MG63 (cell line): ENCODE data around the gene ZDHHC3. TPM values are rescaled to one million over a fixed set of nuclear protein-coding genes. Genes with fewer than 3 reads are reported as not detected.

ENCODE experiments used
- DNase-seq: peaks from one replicate; pipeline ENCODE4 v3.0.0-alpha.2; 2020
- H3K27me3 ChIP-seq: fragments of 250-450 bp; sonication (Bioruptor Pico); 2 replicates; pipeline ENCODE4 v1.5.1; 2020; ENCODE audit warnings: mild to moderate bottlenecking, moderate library complexity
- H3K36me3 ChIP-seq: fragments of 250-450 bp; sonication (Bioruptor Pico); 2 replicates; pipeline ENCODE4 v1.5.1; 2020; ENCODE audit warnings: mild to moderate bottlenecking, moderate library complexity
- H3K4me3 ChIP-seq: fragments of 250-450 bp; sonication (Bioruptor Pico); 2 replicates; pipeline ENCODE4 v1.5.1; 2020; ENCODE audit warnings: mild to moderate bottlenecking, moderate library complexity
- H3K9me3 ChIP-seq: fragments of 250-450 bp; sonication (Bioruptor Pico); 2 replicates; pipeline ENCODE4 v1.5.1; 2020; ENCODE audit warnings: mild to moderate bottlenecking, moderate library complexity
- total RNA-seq: library from RNA; depleted of rRNA; stranded (reverse); fragments of >200 nt; shearing (Covaris generic); gene quantifications from 2 replicates; pipeline ENCODE4 v1.2.3, GENCODE V29; 2014; ENCODE audit warnings: low replicate concordance

ZDHHC3 gene
- total RNA-seq, 1 experiment from 2014 or later = 28.5 TPM

DNA sequence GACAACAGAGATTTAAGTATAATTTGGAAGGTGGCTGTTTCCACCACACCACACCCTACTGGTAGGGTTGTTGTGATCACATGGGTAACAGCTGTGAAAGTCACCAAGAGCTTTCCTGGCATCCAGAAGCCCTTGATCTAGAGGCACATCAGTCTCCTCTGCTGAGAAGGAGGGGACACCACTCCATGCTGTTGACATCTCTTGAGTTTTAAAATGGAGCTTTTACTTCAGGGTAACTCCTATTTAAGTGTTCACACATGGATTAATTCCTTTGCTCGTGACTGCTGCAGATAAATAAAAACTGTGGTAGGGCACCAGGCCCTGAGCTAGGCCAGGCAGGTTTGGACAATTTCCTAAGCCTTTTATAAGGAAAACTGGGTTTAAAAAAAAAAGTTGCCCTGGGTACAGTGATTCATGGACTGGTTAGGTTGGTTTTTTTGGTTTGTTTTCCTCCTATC is 7.5 kb upstream of the ZDHHC3 start:
- H3K36me3 ChIP-seq = no peaks in the 10 kb centered on the region
- H3K27me3 ChIP-seq = no peaks in the 10 kb centered on the region
- DNase-seq = no peak
- no peaks in the 10 kb centered on the region for H3K9me3 ChIP-seq
- H3K4me3 ChIP-seq = no peak overlapping the region

DNA sequence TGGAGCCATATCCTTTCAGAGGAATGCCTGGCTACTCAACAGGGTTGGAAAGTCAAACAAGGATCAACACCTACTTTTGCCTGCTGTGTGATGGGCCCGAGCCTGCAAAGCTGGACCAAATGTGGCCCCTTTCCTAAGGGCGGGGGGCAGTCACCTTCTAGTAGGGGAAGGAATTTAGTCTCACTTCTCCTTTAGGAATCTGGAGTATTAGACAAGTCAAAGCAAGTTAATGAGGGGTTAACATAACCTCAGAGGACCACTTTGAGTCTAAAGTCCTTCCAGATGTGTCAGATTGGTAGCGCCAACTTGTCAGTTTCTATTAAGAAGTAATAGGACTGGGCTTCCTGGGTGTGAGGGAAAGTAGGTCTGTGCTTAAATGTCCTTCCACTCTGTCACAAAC is 6.8 kb upstream of the ZDHHC3 start:
- Histone ChIP-seq H3K9me3 (no peaks in the 10 kb centered on the region), H3K36me3 (no peaks in the 10 kb centered on the region), H3K27me3 (no peaks in the 10 kb centered on the region), H3K4me3 (no peak overlapping the region)
- DNase-seq = no peak

DNA sequence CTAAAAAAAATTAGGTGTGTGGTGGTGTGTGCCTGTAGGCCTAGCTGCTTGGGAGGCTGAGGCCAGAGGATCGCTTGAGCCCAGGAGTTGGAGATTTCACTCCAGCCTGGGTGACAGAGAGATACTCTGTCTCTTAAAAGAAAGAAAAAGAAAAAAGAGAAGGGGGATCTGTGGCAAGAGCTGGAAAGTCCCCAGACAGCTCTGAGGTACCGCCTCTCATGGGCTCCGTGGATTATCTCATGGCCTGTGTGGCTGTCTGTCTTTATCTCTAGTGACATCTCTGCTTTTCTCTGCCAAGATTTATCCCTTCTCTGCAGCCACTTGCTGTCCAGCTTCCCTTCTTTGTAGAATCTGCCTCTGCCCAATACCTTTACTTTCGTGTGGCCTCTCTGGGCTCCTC is 5.8 kb upstream of the ZDHHC3 start:
- H3K36me3 ChIP-seq = no peaks in the 10 kb centered on the region
- no peak overlapping the region for H3K4me3 ChIP-seq
- no peaks in the 10 kb centered on the region for H3K9me3 ChIP-seq
- no peaks in the 10 kb centered on the region for H3K27me3 ChIP-seq
- no peak for DNase-seq

DNA sequence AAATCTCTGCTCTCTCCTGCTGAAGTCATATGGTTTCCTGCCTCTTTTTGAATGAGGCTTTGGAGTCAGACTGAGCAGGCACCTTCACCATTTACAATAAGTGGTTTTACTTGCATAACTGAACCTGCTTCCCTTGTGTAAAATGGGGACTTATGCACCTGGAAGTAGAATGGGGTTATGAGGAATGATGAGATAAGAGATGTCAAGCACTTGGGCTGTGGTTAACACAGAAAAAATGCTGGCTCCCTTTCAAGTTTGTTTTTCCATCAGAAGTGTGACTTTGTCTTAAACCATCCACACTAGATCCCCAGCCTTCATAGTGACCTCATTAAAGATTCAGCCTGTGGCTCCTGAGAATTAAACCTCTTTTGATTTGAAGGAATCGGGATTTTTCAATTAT is 5.2 kb upstream of the ZDHHC3 start:
- no peaks in the 10 kb centered on the region for H3K9me3 ChIP-seq

DNA sequence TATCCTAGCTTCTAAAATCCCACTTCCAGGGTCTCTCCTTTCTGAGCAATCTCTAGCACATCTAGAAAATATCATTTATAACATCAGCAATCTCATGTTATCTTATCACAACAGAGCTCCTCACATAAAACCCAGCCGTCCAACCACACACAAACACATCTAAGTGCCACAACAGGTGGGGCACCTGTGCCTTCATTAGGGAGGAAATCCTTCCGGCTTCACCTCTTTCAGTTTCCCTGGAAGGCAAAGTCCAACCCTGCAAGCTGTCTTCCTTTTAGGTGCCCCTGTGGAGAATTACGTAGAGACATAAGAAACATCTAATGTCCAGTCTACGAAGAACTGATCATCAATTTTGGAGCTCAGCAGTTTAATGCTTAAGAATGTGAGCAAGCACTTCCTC is 1.6 kb downstream of the ZDHHC3 start:
- Histone ChIP-seq H3K9me3 (no peaks in the 10 kb centered on the region), H3K4me3 (no peak overlapping the region), H3K36me3 (no peaks in the 10 kb centered on the region), H3K27me3 (no peaks in the 10 kb centered on the region)
- no peak for DNase-seq

More for the DNA sequence above, 5.2 kb upstream of the ZDHHC3 start:
- no peak overlapping the region for H3K4me3 ChIP-seq
- no peaks in the 10 kb centered on the region for H3K36me3 ChIP-seq
- no peak for DNase-seq
- no peaks in the 10 kb centered on the region for H3K27me3 ChIP-seq

DNA sequence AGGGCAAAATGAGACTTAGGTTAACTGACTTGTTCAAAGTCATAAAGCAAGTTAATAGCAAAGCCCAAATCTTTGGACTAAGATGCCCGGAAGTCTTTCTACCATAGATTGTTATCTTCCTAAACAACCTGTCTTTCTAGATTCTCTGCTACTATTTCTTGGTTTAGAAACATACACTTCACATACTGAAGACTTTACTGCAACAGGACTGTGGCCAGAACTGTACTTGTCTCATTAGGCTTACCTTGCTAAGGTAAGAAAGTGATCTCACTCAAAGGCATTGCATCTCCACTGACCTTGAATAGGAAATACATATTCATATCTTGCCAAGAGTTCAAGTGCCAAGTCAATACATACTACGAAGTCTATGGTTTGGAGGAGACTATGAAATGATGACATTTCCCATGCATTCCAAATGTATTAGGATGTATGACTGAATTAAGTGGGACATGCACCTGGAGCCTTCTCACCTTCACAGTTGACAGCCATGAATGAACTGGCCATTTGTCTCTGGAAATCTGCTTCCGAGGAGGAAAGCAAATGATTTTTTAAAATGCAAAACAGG is 5.0 kb downstream of the ZDHHC3 start:
- no peaks in the 10 kb centered on the region for H3K27me3 ChIP-seq
- no peaks in the 10 kb centered on the region for H3K36me3 ChIP-seq
- no peak for DNase-seq
- no peak overlapping the region for H3K4me3 ChIP-seq
- H3K9me3 ChIP-seq = no peaks in the 10 kb centered on the region

DNA sequence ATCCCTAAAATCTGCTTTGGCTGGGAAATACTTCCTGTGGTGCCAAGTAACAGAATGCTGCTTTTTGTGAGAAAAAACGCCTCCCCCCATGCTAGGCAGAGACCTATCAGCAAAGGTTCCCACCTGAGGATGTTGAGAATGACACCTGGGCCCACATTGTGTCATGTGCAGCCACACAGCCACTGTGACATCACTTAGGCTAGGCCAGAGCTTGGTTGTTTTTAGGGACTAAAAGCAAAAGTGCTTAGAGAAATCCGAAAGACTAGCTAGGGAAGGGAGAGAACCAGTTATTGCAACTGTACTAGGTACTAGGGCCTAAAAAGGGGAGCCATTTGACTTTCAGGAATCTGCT is 6.2 kb downstream of the ZDHHC3 start:
- H3K27me3 ChIP-seq = no peaks in the 10 kb centered on the region
- no peaks in the 10 kb centered on the region for H3K36me3 ChIP-seq
- no peaks in the 10 kb centered on the region for H3K9me3 ChIP-seq
- no peak overlapping the region for H3K4me3 ChIP-seq
- DNase-seq = no peak

DNA sequence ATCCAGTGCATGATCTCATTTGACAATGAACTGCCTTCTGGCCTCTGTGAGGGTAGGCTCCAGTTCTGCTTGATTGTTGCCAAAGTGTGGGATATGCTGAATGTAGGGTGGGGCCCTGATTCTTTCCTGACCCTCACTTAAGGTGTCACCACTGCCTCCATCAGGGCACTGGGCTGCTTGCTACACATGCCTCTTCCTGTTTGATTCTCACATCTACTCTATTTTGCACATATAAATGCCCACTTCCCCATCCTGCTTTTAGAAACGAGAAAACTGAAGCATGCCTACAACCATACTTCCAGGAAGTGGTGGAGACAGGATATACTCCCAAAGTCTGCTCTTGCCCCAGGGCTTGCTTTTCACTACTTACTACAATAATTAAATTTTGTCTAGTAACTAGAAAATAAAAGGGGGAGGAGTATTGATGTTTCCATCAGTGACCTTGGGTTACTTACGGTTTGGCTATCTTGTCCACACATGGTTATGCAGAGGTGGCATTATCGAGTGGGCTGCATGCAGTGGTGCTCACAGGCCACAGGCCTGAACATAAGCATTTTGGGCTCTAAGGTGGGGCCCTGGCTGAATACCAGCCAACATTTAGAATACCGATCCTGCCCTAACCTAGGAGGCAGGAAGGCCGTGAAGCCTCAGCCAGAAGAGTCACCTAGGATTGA is 6.7 kb downstream of the ZDHHC3 start:
- H3K36me3 ChIP-seq = no peaks in the 10 kb centered on the region
- DNase-seq = no peak
- H3K9me3 ChIP-seq = no peaks in the 10 kb centered on the region
- H3K4me3 ChIP-seq = no peak overlapping the region
- H3K27me3 ChIP-seq = no peaks in the 10 kb centered on the region

DNA sequence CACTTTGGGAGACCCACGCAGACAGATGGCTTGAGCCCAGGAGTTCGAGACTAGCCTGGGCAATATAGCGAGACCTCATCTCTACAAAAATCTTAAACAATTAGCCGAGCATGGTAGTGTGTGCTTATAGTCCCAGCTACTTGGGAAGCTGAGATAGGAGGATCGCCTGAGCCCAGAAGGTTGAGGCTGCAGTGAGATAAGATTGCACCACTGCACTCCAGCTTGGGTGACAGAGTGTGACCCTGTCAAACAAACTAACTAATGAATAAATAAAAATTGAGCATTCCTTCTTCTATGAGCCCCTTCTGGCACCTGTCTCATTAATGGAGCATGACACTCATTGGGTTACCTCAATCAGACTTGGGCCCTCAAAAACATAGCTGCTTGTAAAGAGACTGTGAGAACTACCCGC is 7.5 kb downstream of the ZDHHC3 start:
- H3K36me3 ChIP-seq = no peaks in the 10 kb centered on the region
- no peaks in the 10 kb centered on the region for H3K27me3 ChIP-seq
- H3K4me3 ChIP-seq = no peak overlapping the region
- no peak for DNase-seq
- no peaks in the 10 kb centered on the region for H3K9me3 ChIP-seq

DNA sequence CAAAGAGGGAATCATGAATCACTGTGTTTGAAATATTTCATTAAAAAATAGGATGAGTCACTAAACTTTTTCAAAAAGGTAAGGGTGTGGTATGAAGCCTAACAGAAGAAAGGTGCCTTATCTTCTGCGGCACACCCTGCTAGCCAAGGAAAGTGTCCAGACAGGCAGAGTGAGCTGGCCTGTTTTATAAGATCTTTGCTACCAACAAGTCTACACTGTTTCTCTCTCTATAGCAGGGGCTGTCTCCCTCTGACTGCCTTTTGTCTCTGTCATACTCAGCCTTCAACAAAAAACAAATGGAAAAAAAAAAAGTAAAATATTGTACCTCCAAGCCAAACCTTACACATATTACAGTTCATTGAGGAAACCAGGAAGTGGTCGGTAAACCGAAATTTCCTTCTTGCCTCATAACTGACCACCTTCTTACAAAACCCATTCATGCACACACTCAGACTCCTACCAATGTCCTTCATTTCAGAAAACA is 9.1 kb downstream of the ZDHHC3 start:
- no peaks in the 10 kb centered on the region for H3K27me3 ChIP-seq
- H3K9me3 ChIP-seq = no peaks in the 10 kb centered on the region

DNA sequence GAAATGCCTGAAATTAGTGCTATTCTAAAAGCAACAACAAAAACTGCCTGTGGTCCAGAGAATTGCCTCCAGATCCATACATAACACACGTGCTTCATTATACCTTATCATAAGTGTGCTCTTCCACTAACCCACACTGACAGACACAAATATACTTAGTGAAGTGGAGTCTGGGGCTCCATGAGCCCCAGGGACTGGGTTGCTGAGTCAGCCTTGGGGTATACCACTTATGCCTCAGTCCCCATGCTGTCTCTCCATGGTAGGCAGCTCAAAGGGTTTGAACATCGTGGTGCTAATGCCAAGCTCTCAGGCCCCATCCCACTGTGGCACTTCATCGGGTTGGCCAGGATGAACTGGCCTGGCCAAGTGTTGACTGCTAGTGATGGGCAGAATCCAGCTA is 10.8 kb downstream of the ZDHHC3 start:
- Histone ChIP-seq H3K9me3 (no peaks in the 10 kb centered on the region), H3K27me3 (no peaks in the 10 kb centered on the region), H3K36me3 (no peaks in the 10 kb centered on the region), H3K4me3 (no peak overlapping the region)
- no peak for DNase-seq

More for the DNA sequence above, 9.1 kb downstream of the ZDHHC3 start:
- Histone ChIP-seq H3K4me3 (no peak overlapping the region), H3K36me3 (no peaks in the 10 kb centered on the region)
- DNase-seq = no peak

DNA sequence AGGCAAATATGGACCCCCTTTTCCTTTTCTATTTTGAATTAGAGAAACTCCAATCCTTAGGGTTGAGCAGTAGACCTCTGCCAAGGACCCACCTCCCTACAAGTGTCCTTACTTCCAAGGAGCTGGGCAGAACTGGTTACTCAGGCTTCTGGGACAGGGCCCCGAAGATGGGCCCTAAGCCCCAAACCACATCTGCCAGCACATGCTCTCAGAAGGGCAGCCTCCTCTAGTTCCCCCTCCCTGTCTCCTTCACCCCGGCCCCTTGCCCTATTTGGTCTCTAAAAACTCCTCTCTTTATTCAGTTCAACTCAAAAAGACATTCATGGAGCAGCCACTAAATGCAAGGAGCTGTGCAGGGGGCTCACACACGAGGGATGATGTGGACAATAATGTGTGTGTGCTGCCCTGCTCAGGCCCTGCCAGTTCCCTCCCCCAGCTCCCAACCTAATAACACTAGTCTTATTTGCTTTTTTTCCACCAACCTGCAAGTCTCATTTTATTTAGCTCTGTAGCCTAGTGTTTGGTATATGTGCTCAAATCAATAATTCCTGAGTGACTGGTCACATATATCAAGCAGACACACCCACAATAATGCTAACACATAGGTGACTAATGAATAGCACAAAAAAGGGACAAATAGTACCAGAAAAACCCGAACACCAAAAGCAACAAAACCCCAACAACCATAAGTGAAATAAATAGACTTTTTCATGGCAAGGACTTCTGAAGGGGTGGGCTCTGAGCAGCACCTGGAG is 12.2 kb downstream of the ZDHHC3 start:
- Histone ChIP-seq H3K4me3 (no peak overlapping the region), H3K27me3 (no peaks in the 10 kb centered on the region), H3K9me3 (no peaks in the 10 kb centered on the region), H3K36me3 (no peaks in the 10 kb centered on the region)
- no peak for DNase-seq

DNA sequence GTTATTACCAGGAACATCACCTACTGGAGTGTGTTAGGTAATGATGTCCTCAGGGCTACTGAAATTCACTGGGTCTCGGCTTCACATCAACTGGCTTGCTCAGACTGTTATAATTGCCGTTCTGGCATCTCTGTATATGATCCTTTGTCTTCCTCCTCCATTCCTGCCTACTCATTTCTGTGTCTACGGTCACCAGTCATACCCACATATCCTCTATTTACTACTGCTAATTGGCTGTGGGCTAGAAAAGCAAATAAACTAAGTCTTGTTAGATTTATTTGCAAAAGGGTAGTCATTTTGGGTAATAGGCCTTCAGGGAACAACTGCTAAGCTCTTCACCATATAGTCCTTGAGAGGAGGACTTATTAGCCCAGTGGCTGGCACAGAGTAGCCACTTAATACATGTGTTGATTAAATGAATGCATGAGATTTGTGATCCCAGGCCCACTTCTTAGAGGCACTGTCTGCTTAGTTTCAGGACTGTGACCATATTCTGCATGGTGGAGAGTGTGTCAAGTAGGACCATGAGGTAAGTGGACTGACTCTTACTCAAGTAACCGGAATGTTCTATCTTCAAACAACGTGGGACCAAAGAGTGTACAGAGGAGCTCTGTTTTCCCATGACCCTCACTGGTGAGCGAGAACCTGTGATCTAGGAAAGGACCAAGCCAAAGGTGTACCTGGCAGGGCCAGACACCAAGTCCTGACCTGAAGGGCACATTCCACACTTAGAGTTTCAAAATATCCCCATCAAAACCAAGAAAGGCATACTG is 13.2 kb downstream of the ZDHHC3 start:
- no peak for DNase-seq
- H3K27me3 ChIP-seq = no peaks in the 10 kb centered on the region
- H3K4me3 ChIP-seq = no peak overlapping the region
- no peaks in the 10 kb centered on the region for H3K36me3 ChIP-seq
- H3K9me3 ChIP-seq = no peaks in the 10 kb centered on the region

DNA sequence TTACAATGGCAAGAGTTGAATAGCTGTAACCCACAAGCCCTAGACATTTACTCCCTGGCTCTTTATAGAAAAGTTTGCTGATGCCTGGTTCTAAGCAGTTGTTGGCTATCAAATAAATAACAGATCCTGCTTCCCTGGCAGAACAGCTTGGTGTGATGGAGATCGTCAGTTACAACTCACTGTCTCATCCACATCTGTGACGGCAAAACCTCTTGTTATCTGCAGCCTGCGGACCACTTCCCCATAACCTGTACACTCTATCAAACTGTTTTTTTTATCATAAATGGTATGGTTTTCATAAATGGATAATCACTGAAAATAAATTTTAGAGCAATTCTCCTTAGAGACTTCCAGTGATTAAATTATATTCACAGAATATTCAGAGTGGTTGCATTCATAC is 14.1 kb downstream of the ZDHHC3 start:
- H3K27me3 ChIP-seq = no peaks in the 10 kb centered on the region

DNA sequence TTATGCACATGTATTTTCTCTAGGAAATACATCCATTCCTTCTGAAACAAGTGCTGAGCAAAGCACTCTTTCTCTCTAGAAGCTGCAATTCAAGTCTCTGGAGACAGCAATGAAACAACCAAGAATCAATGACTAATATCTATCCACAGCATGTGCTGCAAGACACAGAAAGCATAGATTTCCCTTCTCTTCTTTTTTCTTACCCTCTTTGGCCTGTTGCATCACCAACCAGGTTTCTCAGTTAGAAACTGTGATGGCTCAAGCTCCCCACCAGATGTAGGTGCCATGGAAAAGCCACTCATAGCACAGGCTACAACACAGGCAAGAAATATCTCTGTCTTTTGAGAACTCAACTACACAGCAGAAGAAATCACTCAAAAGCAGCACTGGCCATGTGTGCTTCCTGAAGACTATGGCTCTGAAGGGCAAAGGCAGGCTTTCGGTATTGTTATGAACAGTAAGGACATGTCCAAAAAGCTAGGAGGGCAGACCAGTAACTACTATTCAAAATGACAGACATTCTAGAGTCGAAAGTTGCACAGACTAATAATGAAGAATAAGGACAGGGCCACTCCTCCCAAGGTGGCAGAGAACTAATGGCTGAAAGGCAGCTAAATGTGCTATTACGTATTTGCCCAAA is 15.5 kb downstream of the ZDHHC3 start:
- H3K36me3 ChIP-seq = no peaks in the 10 kb centered on the region
- H3K4me3 ChIP-seq = no peak overlapping the region
- no peak for DNase-seq
- no peaks in the 10 kb centered on the region for H3K9me3 ChIP-seq
- H3K27me3 ChIP-seq = no peaks in the 10 kb centered on the region

More for the DNA sequence above, 14.1 kb downstream of the ZDHHC3 start:
- no peak for DNase-seq
- no peaks in the 10 kb centered on the region for H3K9me3 ChIP-seq
- no peak overlapping the region for H3K4me3 ChIP-seq
- no peaks in the 10 kb centered on the region for H3K36me3 ChIP-seq

DNA sequence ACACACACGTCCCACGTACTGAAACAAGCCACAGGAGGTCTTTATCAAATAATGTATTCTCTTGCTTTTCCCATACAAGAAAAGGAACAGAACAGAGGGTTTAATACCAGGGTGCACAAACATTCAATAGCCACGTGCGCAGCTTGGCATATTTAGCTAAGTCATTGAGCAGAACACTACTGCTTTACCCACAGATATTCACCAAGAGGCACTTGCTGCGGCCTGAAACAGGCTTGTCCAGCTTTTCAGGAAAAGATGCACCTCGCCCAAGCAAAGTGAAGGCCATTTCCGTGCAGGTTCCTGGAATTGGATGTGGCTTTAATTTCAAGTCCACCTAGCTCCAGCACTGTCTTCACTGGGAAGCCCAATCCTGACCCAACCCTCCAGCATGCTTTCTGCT is 17.6 kb downstream of the ZDHHC3 start:
- H3K27me3 ChIP-seq = no peaks in the 10 kb centered on the region
- H3K36me3 ChIP-seq = no peaks in the 10 kb centered on the region
- H3K4me3 ChIP-seq = no peak overlapping the region
- no peaks in the 10 kb centered on the region for H3K9me3 ChIP-seq
- no peak for DNase-seq

DNA sequence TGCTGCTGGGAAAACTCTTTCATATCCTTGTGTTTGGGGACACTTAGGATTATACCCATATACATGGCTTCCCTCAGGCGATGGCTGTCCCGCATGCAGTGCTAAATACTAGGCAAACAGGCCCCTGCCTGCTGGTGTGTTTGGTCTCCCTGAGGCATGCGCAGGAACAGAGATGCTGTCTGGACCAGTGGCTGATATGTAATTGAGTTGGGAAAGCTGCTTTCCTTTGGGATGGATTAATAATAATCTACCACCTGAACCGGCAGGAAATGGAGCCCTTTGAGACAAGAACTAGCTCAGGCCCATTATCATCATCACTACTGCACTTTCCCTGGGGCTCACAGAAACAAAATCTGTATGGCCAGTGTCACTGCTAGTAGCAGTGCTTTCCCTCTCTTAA is 18.0 kb downstream of the ZDHHC3 start:
- Histone ChIP-seq H3K4me3 (no peak overlapping the region), H3K36me3 (no peaks in the 10 kb centered on the region), H3K27me3 (no peaks in the 10 kb centered on the region), H3K9me3 (no peaks in the 10 kb centered on the region)
- no peak for DNase-seq
